ENCODE data around the gene SAMD10. TPM values are rescaled to one million over a fixed set of nuclear protein-coding genes. Genes with fewer than 3 reads are reported as not detected.

The SAMD10 gene
- total and polyA plus RNA-seq, 2 of the 8 experiments (the other 6 are each of a cell fraction or from before 2014, with no cell fraction given): 3.0 to 5.2 TPM

DNA sequence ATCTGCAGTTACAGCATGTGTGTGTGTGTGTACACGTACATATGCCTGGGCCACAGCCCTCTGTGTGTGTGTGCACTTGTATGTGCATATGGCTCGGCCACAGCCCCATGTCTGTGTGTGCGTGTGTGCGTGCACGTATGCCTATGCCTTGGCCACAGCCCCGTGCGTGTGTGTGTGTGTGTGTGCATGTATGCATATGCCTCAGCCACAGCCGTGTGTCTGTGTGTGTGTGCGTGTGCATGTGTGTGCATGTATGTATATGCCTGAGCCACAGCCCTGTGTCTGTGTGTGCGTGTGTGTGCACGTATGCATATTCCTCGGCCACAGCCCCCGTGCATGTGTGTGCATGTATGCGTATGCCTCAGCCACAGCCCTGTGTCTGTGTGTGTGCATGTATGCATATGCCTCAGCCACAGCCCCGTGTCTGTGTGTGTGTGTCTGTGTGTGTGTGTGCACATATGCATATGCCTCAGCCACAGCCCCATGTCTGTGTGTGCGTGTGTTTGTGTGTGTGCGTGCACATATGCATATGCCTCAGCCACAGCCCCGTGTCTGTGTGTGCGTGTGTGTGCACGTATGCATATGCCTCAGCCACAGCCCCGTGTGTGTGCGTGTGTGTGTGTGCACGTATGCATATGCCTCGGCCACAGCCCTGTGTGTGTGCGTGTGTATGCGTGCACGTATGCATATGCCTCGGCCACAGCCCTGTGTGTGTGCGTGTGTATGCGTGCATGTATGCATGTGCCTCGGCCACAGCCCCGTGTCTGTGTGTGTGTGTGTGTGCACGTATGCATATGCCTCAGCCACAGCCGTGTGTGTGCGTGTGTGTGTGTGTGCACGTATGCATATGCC, 41.9 kb upstream of the SAMD10 start:
- no peak overlapping the region for H4K5ac ChIP-seq (ENCODE audit: insufficient read length, low read depth, low read length)
- H3K56ac ChIP-seq (replicated peaks; ENCODE audit: insufficient read length, low read depth, low read length): no peak overlapping the region
- H2BK5ac ChIP-seq (ENCODE audit: low read depth, low read length): peak overlapping the region; percentile 66; the same call in 1 of the 2 replicates
- no peak overlapping the region for H3K4ac ChIP-seq (replicated peaks; ENCODE audit: insufficient read length, low read depth, low read length)
- H3K4me3 ChIP-seq (ENCODE audit: extremely low read depth in 1 of 4, insufficient read depth in 2 of 4, low read depth in 3 of 4, low read length in 4 of 4): no peak overlapping the region
- H3K36me3 ChIP-seq (ENCODE audit: control insufficient read depth in 2 of 4, insufficient read depth in 4 of 4, low read length in 3 of 4): peaks cover 15 to 52% (median 42%) of the 10 kb centered on the region in 4 experiments
- H3K4me1 ChIP-seq (replicated peaks in 1 of 4; ENCODE audit: control insufficient read depth in 3 of 4, insufficient read depth in 4 of 4, low read length in 3 of 4): no peaks in the 10 kb centered on the region
- H3K79me1 ChIP-seq (ENCODE audit: low read depth, low read length): peaks cover 8% of the 10 kb centered on the region
- peak overlapping the region; percentile 25; the same call in 1 of the 2 replicates for H4K8ac ChIP-seq (ENCODE audit: extremely low read depth, insufficient read depth, low read length)
- no peaks in the 10 kb centered on the region for H3K79me2 ChIP-seq (ENCODE audit: control insufficient read depth in 1 of 2, insufficient read depth in 2 of 2, low read length in 2 of 2)
- H3K18ac ChIP-seq (ENCODE audit: extremely low read depth, low read length): no peak overlapping the region
- H2BK120ac ChIP-seq (replicated peaks; ENCODE audit: low read depth, low read length): no peak overlapping the region
- no peak overlapping the region for H4K91ac ChIP-seq (replicated peaks; ENCODE audit: insufficient read length, low read length)
- no peak overlapping the region for H3K27ac ChIP-seq (ENCODE audit: low read depth, low read length)
- no peak overlapping the region for H2BK20ac ChIP-seq (ENCODE audit: low read length)
- no peaks in the 10 kb centered on the region for H3K9me3 ChIP-seq (ENCODE audit: insufficient read depth in 2 of 2, low read depth in 1 of 2, low read length in 1 of 2)
- H4K20me1 ChIP-seq (replicated peaks in 1 of 2; ENCODE audit: control insufficient read depth in 1 of 2, insufficient read depth in 2 of 2, low read length in 2 of 2): peaks cover 3 to 20% of the 10 kb centered on the region in 2 experiments
- ChIA-PET CTCF (ENCODE audit: partially characterized antibody) (no interaction called here), POLR2A (ENCODE audit: partially characterized antibody) (no interaction called here)
- H3K14ac ChIP-seq (ENCODE audit: insufficient read length): no peak overlapping the region
- no peaks in the 10 kb centered on the region for H3K27me3 ChIP-seq (replicated peaks in 1 of 4; ENCODE audit: control insufficient read depth in 3 of 4, extremely low read depth in 1 of 4, insufficient read depth in 3 of 4, low read length in 3 of 4)
- 0 out of 2 replicates have a peak, but pooled peaks cover 4% of the 10 kb centered on the region for H3K23me2 ChIP-seq (ENCODE audit: low read depth, low read length)
- H2BK15ac ChIP-seq (ENCODE audit: low read length): no peak overlapping the region
- no peak overlapping the region for H3K4me2 ChIP-seq (ENCODE audit: insufficient read depth in 1 of 2, low read depth in 2 of 2, low read length in 2 of 2)
- DNase-seq (ENCODE audit: low read depth in 1 of 2, low spot score in 2 of 2): no peak
- no peak for FAIRE-seq
- H3K9ac ChIP-seq (replicated peaks in 1 of 4; ENCODE audit: extremely low read depth in 1 of 4, low read depth in 3 of 4, low read length in 3 of 4): no peak overlapping the region
- H2BK12ac ChIP-seq (ENCODE audit: low read depth, low read length): 0 out of 2 replicates have a peak overlapping the region, but pooled peaks have one; percentile 27
- no peak overlapping the region for H2AK5ac ChIP-seq (ENCODE audit: low read depth, low read length)
- H2AFZ ChIP-seq (ENCODE audit: low read length): no peak overlapping the region
- H3K23ac ChIP-seq (ENCODE audit: insufficient read length): no peak overlapping the region
- WGBS, 2 experiments (ENCODE audit: extremely low coverage in 1 of 2, insufficient coverage in 1 of 2, insufficient read length in 1 of 2, insufficient replicate concordance in 2 of 2, low coverage in 1 of 2, low lambda C conversion rate in 2 of 2, missing lambda C conversion rate in 1 of 2): 93% methylated on average over 36 of the region's 36 CpGs; no CpG with 5 or more reads in 1 of the 2 experiments
- TF ChIP-seq GABPA (IDR thresholded peaks at IDR 0.05; ENCODE audit: borderline replicate concordance, insufficient read depth, low read length) (no peak), PHF8 (conservative IDR thresholded peaks at IDR 0.05; ENCODE audit: low read depth, low read length) (no peak), BCL11A (IDR thresholded peaks at IDR 0.05; ENCODE audit: low read depth in 2 of 2, low read length in 2 of 2) (no peak), BRCA1 (IDR thresholded peaks at IDR 0.05; ENCODE audit: low read depth, low read length) (no peak), JUND (IDR thresholded peaks at IDR 0.05; ENCODE audit: low read length) (no peak), RBBP5 (IDR thresholded peaks at IDR 0.05; ENCODE audit: borderline replicate concordance, low read depth, low read length) (no peak), SIRT6 (IDR thresholded peaks at IDR 0.05; ENCODE audit: low read length) (no peak), YY1 (IDR thresholded peaks at IDR 0.05; ENCODE audit: low read depth, low read length) (no peak)
- TF ChIP-seq, protein P1, sequence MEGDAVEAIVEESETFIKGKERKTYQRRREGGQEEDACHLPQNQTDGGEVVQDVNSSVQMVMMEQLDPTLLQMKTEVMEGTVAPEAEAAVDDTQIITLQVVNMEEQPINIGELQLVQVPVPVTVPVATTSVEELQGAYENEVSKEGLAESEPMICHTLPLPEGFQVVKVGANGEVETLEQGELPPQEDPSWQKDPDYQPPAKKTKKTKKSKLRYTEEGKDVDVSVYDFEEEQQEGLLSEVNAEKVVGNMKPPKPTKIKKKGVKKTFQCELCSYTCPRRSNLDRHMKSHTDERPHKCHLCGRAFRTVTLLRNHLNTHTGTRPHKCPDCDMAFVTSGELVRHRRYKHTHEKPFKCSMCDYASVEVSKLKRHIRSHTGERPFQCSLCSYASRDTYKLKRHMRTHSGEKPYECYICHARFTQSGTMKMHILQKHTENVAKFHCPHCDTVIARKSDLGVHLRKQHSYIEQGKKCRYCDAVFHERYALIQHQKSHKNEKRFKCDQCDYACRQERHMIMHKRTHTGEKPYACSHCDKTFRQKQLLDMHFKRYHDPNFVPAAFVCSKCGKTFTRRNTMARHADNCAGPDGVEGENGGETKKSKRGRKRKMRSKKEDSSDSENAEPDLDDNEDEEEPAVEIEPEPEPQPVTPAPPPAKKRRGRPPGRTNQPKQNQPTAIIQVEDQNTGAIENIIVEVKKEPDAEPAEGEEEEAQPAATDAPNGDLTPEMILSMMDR (IDR thresholded peaks at IDR 0.05; ENCODE audit: control extremely low read depth in 1 of 3, insufficient read depth in 1 of 3, low read depth in 1 of 3, low read length in 3 of 3): no peak

Measured in H1 (cell line).